ENCODE measurements around the gene HIBADH. TPM values are rescaled to one million over a fixed set of nuclear protein-coding genes. Genes with fewer than 3 reads are reported as not detected.

The HIBADH gene
- total and polyA plus RNA-seq, 2 of the 4 experiments (the other 2 are of a cell fraction), result 36.6 to 52.5 TPM

DNA sequence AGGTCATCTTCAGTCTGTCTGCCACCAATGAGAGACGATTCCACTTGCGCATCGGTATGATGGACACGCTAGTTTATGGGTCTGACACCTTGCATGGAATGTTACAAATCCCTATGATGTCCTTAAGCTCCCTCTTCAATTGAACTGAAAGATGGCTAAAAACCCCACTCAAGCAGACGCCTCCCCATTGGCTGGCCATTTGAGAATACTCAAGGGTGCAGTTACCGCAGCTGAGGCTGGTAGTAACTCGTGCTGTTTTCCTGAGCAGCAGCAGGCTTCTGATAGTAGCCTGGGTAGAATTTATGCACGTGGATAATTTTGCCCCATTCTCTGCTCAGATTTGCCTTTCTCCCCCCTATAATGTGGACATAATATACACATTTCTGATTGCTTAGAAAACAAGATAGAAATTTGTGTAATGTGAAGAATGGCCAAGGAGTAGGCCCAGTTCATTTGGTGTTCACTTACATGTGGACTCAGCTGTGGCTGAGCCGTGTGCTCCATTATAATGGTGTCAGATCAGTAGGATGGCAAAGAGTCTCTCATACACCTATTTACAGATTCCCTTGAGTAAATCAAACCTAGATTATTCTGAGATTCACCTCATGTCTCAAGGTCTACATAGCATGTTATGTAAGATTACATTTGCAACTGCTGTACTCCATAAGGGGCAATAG, 142.8 kb downstream of the HIBADH start:
- H2AK9ac ChIP-seq (replicated peaks; ENCODE audit: low read depth, low read length, poor library complexity), result no peak overlapping the region
- no peak overlapping the region for H3K18ac ChIP-seq (ENCODE audit: low read depth, low read length)
- no peak overlapping the region for H2BK20ac ChIP-seq (ENCODE audit: low read depth, low read length)
- H3K9me3 ChIP-seq (ENCODE audit: control insufficient read depth, insufficient read depth, low read length), result no peaks in the 10 kb centered on the region
- H3K9me1 ChIP-seq (ENCODE audit: insufficient read depth, low read length), result peaks cover 3% of the 10 kb centered on the region; the same call in 1 of the 2 replicates
- no peak overlapping the region for H2AK5ac ChIP-seq (ENCODE audit: low read depth, low read length)
- no peak overlapping the region for H3K9ac ChIP-seq (ENCODE audit: low read depth, low read length)
- H3K56ac ChIP-seq (ENCODE audit: extremely low read depth, insufficient read depth, low read length), result no peak overlapping the region
- peaks cover 3% of the 10 kb centered on the region; the same call in 1 of the 2 replicates for H3K36me3 ChIP-seq (ENCODE audit: control insufficient read depth, insufficient read depth, low read length)
- H3K4ac ChIP-seq (ENCODE audit: low read depth, low read length), result no peak overlapping the region
- H2AFZ ChIP-seq (replicated peaks; ENCODE audit: low read length, poor library complexity), result no peak overlapping the region
- no peak overlapping the region for H4K91ac ChIP-seq (ENCODE audit: insufficient read depth, low read depth, low read length)
- dilution Hi-C loops (cut with HindIII; ENCODE audit: low sequenced_read_pairs, unreplicated experiment), result no loop called here
- WGBS, 2 experiments (ENCODE audit: extremely low coverage in 2 of 2, insufficient read length in 1 of 2), result no CpG with 5 or more reads among the region's 9 CpGs
- in situ Hi-C loops (cut with MboI; ENCODE audit: low sequenced_read_pairs), result no loop called here
- no peaks in the 10 kb centered on the region for H3K27me3 ChIP-seq (ENCODE audit: control insufficient read depth, insufficient read depth, low read length)
- no peak for TF ChIP-seq MXI1 (IDR thresholded peaks at IDR 0.05; ENCODE audit: borderline replicate concordance, low read depth, low read length)
- no peak for TF ChIP-seq CHD1 (IDR thresholded peaks at IDR 0.05; ENCODE audit: low read depth, low read length)
- TF ChIP-seq, protein P1, sequence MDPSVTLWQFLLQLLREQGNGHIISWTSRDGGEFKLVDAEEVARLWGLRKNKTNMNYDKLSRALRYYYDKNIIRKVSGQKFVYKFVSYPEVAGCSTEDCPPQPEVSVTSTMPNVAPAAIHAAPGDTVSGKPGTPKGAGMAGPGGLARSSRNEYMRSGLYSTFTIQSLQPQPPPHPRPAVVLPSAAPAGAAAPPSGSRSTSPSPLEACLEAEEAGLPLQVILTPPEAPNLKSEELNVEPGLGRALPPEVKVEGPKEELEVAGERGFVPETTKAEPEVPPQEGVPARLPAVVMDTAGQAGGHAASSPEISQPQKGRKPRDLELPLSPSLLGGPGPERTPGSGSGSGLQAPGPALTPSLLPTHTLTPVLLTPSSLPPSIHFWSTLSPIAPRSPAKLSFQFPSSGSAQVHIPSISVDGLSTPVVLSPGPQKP (IDR thresholded peaks at IDR 0.05; ENCODE audit: borderline replicate concordance, low read depth, low read length), result no peak
- TF ChIP-seq MAZ (IDR thresholded peaks at IDR 0.05; ENCODE audit: borderline replicate concordance, low read depth, low read length), result no peak
- no peak for TF ChIP-seq RFX5 (IDR thresholded peaks at IDR 0.05; ENCODE audit: low read depth, low read length)
- TF ChIP-seq RCOR1 (IDR thresholded peaks at IDR 0.05; ENCODE audit: insufficient replicate concordance, low read length), result no peak
- TF ChIP-seq RAD21 (IDR thresholded peaks at IDR 0.05; ENCODE audit: low read length), result no peak
- TF ChIP-seq SMC3 (IDR thresholded peaks at IDR 0.05; ENCODE audit: low read depth, low read length), result no peak
- no peak for TF ChIP-seq NFE2L2 (IDR thresholded peaks at IDR 0.05; ENCODE audit: low read depth, low read length)
- TF ChIP-seq MAFK (IDR thresholded peaks at IDR 0.05; ENCODE audit: low read depth, low read length), result no peak
- TF ChIP-seq, protein P2, sequence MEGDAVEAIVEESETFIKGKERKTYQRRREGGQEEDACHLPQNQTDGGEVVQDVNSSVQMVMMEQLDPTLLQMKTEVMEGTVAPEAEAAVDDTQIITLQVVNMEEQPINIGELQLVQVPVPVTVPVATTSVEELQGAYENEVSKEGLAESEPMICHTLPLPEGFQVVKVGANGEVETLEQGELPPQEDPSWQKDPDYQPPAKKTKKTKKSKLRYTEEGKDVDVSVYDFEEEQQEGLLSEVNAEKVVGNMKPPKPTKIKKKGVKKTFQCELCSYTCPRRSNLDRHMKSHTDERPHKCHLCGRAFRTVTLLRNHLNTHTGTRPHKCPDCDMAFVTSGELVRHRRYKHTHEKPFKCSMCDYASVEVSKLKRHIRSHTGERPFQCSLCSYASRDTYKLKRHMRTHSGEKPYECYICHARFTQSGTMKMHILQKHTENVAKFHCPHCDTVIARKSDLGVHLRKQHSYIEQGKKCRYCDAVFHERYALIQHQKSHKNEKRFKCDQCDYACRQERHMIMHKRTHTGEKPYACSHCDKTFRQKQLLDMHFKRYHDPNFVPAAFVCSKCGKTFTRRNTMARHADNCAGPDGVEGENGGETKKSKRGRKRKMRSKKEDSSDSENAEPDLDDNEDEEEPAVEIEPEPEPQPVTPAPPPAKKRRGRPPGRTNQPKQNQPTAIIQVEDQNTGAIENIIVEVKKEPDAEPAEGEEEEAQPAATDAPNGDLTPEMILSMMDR (conservative IDR thresholded peaks at IDR 0.05; ENCODE audit: low read depth, low read length), result no peak
- TF ChIP-seq BHLHE40 (IDR thresholded peaks at IDR 0.05; ENCODE audit: low read depth, low read length), result no peak
- no peak for TF ChIP-seq POLR2A (IDR thresholded peaks at IDR 0.05; ENCODE audit: low read depth, low read length)
- TF ChIP-seq CEBPB (IDR thresholded peaks at IDR 0.05; ENCODE audit: low read depth, low read length), result no peak
- no peak for ATAC-seq (ENCODE audit: low read depth)
- no peak overlapping the region for H3K4me2 ChIP-seq (ENCODE audit: low read depth, low read length)
- no peak overlapping the region for H3K14ac ChIP-seq (replicated peaks; ENCODE audit: low read depth, low read length)
- H3K23ac ChIP-seq (ENCODE audit: low read depth, low read length), result no peak overlapping the region
- no peak overlapping the region for H2BK15ac ChIP-seq (ENCODE audit: low read depth, low read length)
- H2BK5ac ChIP-seq (ENCODE audit: low read depth, low read length, poor library complexity, severe bottlenecking), result no peak overlapping the region
- no peaks in the 10 kb centered on the region for H3K79me1 ChIP-seq (ENCODE audit: low read depth in 1 of 2, low read length in 2 of 2)
- ChIA-PET POLR2A (ENCODE audit: unreplicated experiment) (no interaction called here), CTCF (interaction anchor here (1.0 kb wide), 1 partner anchor 12 kb away, joined by 4 read pairs; no protein-coding TSS in a partner anchor)
- no peak for DNase-seq
- no peak overlapping the region for H4K5ac ChIP-seq (ENCODE audit: low read depth, low read length)
- no peak overlapping the region for H3K4me3 ChIP-seq (ENCODE audit: insufficient read depth, low read depth, low read length)
- H3K4me1 ChIP-seq (ENCODE audit: control insufficient read depth, insufficient read depth, low read length), result peaks cover 2% of the 10 kb centered on the region; the same call in 1 of the 2 replicates
- BruUV-seq (replicated peaks), result no TSS peak
- no peak overlapping the region for H4K8ac ChIP-seq (ENCODE audit: low read depth in 2 of 2, low read length in 2 of 2)
- no peaks in the 10 kb centered on the region for H4K20me1 ChIP-seq (ENCODE audit: insufficient read depth, low read length)
- intact Hi-C loops (cut with micrococcal nuclease), result no loop called here
- H2BK120ac ChIP-seq (ENCODE audit: low read depth, low read length), result no peak overlapping the region
- no peak overlapping the region for H3K27ac ChIP-seq (ENCODE audit: insufficient read depth, low read length)

All from IMR-90 (cell line).